Endothelial cell of umbilical vein (primary cell): ENCODE data around the gene MST1. TPM values are rescaled to one million over a fixed set of nuclear protein-coding genes. Genes with fewer than 3 reads are reported as not detected.

ENCODE experiments used
- BruUV-seq: library from RNA; stranded (reverse); fragments of 400-500 nt; replicated peaks from 2 replicates; lab custom pipeline; 2021; lab: Mats Ljungman, UMichigan
- CTCF ChIA-PET: fragments of 300-600, 350-600 bp; sonication (Branson Sonifier 250); formaldehyde crosslinking; loops from one replicate; lab custom pipeline; 2021; ENCODE audit warnings: antibody characterized with exemption, inconsistent platforms; lab: Charles Lee
- POLR2A ChIA-PET: fragments of 300-600, 350-600 bp; sonication (Branson Sonifier 250); formaldehyde crosslinking; loops from one replicate; lab custom pipeline; 2021; ENCODE audit warnings: antibody characterized with exemption, inconsistent platforms; lab: Charles Lee
- DNase-seq: peaks from one replicate; pipeline ENCODE4 v3.0.0-alpha.2; 2011; ENCODE audit warnings: low read depth, low spot score
- FAIRE-seq: peaks from 2 replicates; lab custom pipeline; 2011; peaks lifted over from hg19 to GRCh38; lab: Jason Lieb, UNC
- H2AFZ ChIP-seq: 2 replicates; pipeline ENCODE4 v1.6.0; 2012; ENCODE audit warnings: low read depth, low read length, control low read depth, inconsistent platforms
- H3K27ac ChIP-seq: 2 replicates; pipeline ENCODE4 v1.5.1; 2011; ENCODE audit warnings: low read depth, mild to moderate bottlenecking, control low read depth, low read length, moderate library complexity; ENCODE audit not compliant: insufficient read depth
- H3K27me3 ChIP-seq, 2 experiments: 2 replicates each; pipeline versions ENCODE4 v1.6.0 to v1.6.1; 2011; ENCODE audit warnings: low read length in 2 of 2, mixed read lengths in 1 of 2; ENCODE audit not compliant: control insufficient read depth in 2 of 2, insufficient read depth in 2 of 2
- H3K36me3 ChIP-seq, 2 experiments: 2 replicates in 1 of 2; 3 replicates in 1 of 2; pipeline ENCODE4 v1.5.1; 2011; ENCODE audit warnings: low read length in 2 of 2, mild to moderate bottlenecking in 1 of 2, moderate library complexity in 1 of 2; ENCODE audit not compliant: control insufficient read depth in 2 of 2, insufficient read depth in 2 of 2; ENCODE audit errors: extremely low read depth in 1 of 2
- H3K4me1 ChIP-seq: 3 replicates; pipeline ENCODE4 v1.5.1; 2011; ENCODE audit warnings: mild to moderate bottlenecking, low read length; ENCODE audit not compliant: control insufficient read depth, insufficient read depth; ENCODE audit errors: extremely low read depth
- H3K4me2 ChIP-seq: 2 replicates; pipeline ENCODE4 v1.6.1; 2011; ENCODE audit warnings: low read length, control low read depth, mixed read lengths; ENCODE audit not compliant: insufficient read depth
- H3K4me3 ChIP-seq, 3 experiments: fragments of 200-600 bp in 1 of 3; sonication (generic), shearing (Covaris generic) in 1 of 3; replicated peaks in 1 of 3; 2 replicates each; pipeline ENCODE4 v1.5.1; 2011 to 2016; ENCODE audit warnings: control low read depth in 3 of 3, low read length in 3 of 3, mild to moderate bottlenecking in 2 of 3, inconsistent platforms in 1 of 3, low read depth in 1 of 3, moderate library complexity in 1 of 3; ENCODE audit not compliant: insufficient read depth in 1 of 3
- H3K79me2 ChIP-seq: 2 replicates; pipeline ENCODE4 v1.6.0; 2012; ENCODE audit warnings: low read length, inconsistent platforms; ENCODE audit not compliant: control insufficient read depth, insufficient read depth
- H3K9ac ChIP-seq: replicated peaks from 2 replicates; pipeline ENCODE3; 2011; ENCODE audit warnings: low read length, control low read depth; ENCODE audit not compliant: insufficient read depth; ENCODE audit errors: extremely low read depth
- H3K9me1 ChIP-seq: replicated peaks from 3 replicates; pipeline ENCODE4 v1.6.0; 2011; ENCODE audit warnings: mild to moderate bottlenecking, low read length; ENCODE audit not compliant: control insufficient read depth, insufficient read depth; ENCODE audit errors: extremely low read depth
- H3K9me3 ChIP-seq: replicated peaks from 2 replicates; pipeline ENCODE4 v1.5.1; 2012; ENCODE audit warnings: low read length, inconsistent platforms; ENCODE audit not compliant: control insufficient read depth, insufficient read depth
- H4K20me1 ChIP-seq: replicated peaks from 2 replicates; pipeline ENCODE3; 2011; ENCODE audit warnings: mild to moderate bottlenecking, low read length; ENCODE audit not compliant: control insufficient read depth, insufficient read depth; ENCODE audit errors: extremely low read depth
- CTCF ChIP-seq, 2 donors: IDR thresholded peaks; 1 replicate in 1 of 2; 2 replicates in 1 of 2; pipeline ENCODE4 v1.5.1; 2011; ENCODE audit warnings: low read length in 2 of 2, mild to moderate bottlenecking in 2 of 2, moderate library complexity in 2 of 2, control low read depth in 1 of 2, inconsistent platforms in 1 of 2, low read depth in 1 of 2; ENCODE audit not compliant: insufficient read depth in 1 of 2; ENCODE audit errors: extremely low read depth in 1 of 2
- EZH2 ChIP-seq: IDR thresholded peaks from 2 replicates; pipeline ENCODE4 v1.6.1; 2012; ENCODE audit warnings: borderline replicate concordance, low read depth, mild to moderate bottlenecking, moderate library complexity, low read length, inconsistent platforms; ENCODE audit not compliant: severe bottlenecking
- FOS ChIP-seq: IDR thresholded peaks from 2 replicates; pipeline ENCODE4 v1.6.1; 2011; ENCODE audit warnings: mild to moderate bottlenecking, low read length, moderate library complexity, borderline replicate concordance; ENCODE audit not compliant: insufficient read depth
- GATA2 ChIP-seq: IDR thresholded peaks from 2 replicates; pipeline ENCODE4 v1.7.0; 2011; ENCODE audit warnings: low read depth, mild to moderate bottlenecking, moderate library complexity, mixed read lengths, low read length; ENCODE audit not compliant: insufficient read length, insufficient read depth
- JUN ChIP-seq: IDR thresholded peaks from 2 replicates; pipeline ENCODE4 v1.6.1; 2011; ENCODE audit warnings: borderline replicate concordance, low read depth; ENCODE audit not compliant: insufficient read length, insufficient read depth
- MAX ChIP-seq: IDR thresholded peaks from 2 replicates; pipeline ENCODE4 v1.6.1; 2011; ENCODE audit not compliant: insufficient read depth, insufficient read length
- POLR2A ChIP-seq: IDR thresholded peaks from 2 replicates; pipeline ENCODE4 v1.6.1; 2012; ENCODE audit warnings: low read depth, mild to moderate bottlenecking, control low read depth, low read length
- POLR2AphosphoS5 ChIP-seq: IDR thresholded peaks from 2 replicates; pipeline ENCODE4 v1.6.1; 2012; ENCODE audit warnings: low read depth, mild to moderate bottlenecking, control low read depth, low read length, moderate library complexity; ENCODE audit not compliant: insufficient read depth
- dilution Hi-C: fragments of 300-500 bp; cut with MboI; formaldehyde crosslinking; loops from one replicate; pipeline ENCODE4 v1.15.0; 2019; ENCODE audit warnings: low sequenced_read_pairs; ENCODE audit not compliant: extremely low pct_ligation_motif_present
- intact Hi-C: fragments of 100-400 bp; cut with micrococcal nuclease; formaldehyde crosslinking; loops from one replicate; pipeline ENCODE4 v1.10.0; 2022
- polyA plus RNA-seq, 4 experiments: library from polyadenylated mRNA; depleted of rRNA in 3 of 4; stranded (reverse) in 3 of 4; unstranded in 1 of 4; fragments of >200 nt; gene quantifications; 2 replicates each; pipeline versions ENCODE4 v1.2.1 to v1.2.3, GENCODE V29; 2011 to 2012; ENCODE audit warnings: missing spikeins in 1 of 4
- total RNA-seq: library from RNA; stranded (reverse); gene quantifications from 2 replicates; pipeline ENCODE4 v1.2.3, GENCODE V29; 2021

The MST1 gene
- total and polyA plus RNA-seq, 2 donors (not counting 3 experiments of a cell fraction or from before 2014, with no cell fraction given), result 6.1 to 17.5 TPM

- Histone ChIP-seq H4K20me1 (no peaks in the 10 kb centered on the region), H3K27me3 (no peaks in the 10 kb centered on the region), H3K9me1 (no peaks in the 10 kb centered on the region), H3K9me3 (no peaks in the 10 kb centered on the region), H3K4me3 (no peak overlapping the region), H3K79me2 (peaks cover 9% of the 10 kb centered on the region), H2AFZ (no peak overlapping the region), H3K4me1 (peaks cover 12% of the 10 kb centered on the region), H3K27ac (no peak overlapping the region), H3K36me3 (peaks cover 3 to 17% of the 10 kb centered on the region in 2 experiments), H3K4me2 (no peak overlapping the region), H3K9ac (no peak overlapping the region)
- DNase-seq (no peak), FAIRE-seq (no peak)
- no peak for TF ChIP-seq MAX
- no peak for TF ChIP-seq POLR2A
- TF ChIP-seq POLR2AphosphoS5, result no peak
- TF ChIP-seq EZH2, result no peak
- no peak for TF ChIP-seq FOS
- no peak for TF ChIP-seq GATA2
- TF ChIP-seq JUN, result no peak
- no peak for TF ChIP-seq CTCF (IDR thresholded peaks at IDR 0.05; ENCODE audit: extremely low read depth in 1 of 2, insufficient read depth in 1 of 2, low read depth in 1 of 2, low read length in 2 of 2)
- dilution Hi-C loops, result no loop called here
- POLR2A ChIA-PET, result no interaction called here
- intact Hi-C loops, result loop anchor here (2.0 kb wide), 3 partner anchors 85 to 189 kb away; partner anchors contain the start of gene INKA1
- CTCF ChIA-PET, result interaction anchor here (0.7 to 2.5 kb wide), 11 partner anchors 10 to 179 kb away, joined by 3 to 14 read pairs (median 6); partner anchors contain the start of gene INKA1
- no TSS peak for BruUV-seq
Observed at GRCh38 chr3:49717959-49718857, 28.9 kb upstream of the MST1 start.
